Measurements from ENCODE around the gene TMEM220.

Gene TMEM220

DNA sequence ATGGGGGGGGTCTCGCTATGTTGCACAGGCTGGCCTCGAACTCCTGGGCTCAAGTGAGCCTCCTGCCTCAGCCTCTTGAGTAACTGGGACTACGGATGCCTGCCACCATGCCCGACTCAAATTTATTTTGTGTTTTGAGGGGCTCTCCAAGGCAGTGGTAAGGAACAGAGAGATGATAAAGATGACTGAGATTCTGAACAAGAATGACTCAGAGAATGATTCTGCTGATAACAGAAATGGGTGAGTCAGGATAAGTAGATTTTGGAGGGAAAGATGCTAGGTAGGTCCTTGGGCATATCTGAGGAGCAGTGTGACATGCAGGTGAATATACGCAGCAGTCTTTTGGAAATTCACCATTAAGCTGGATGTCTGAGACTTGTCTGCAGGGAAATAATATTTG is 2.6 kb downstream of the TMEM220 start:
- TF ChIP-seq, protein P1, sequence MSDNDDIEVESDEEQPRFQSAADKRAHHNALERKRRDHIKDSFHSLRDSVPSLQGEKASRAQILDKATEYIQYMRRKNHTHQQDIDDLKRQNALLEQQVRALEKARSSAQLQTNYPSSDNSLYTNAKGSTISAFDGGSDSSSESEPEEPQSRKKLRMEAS (IDR thresholded peaks at IDR 0.05): no peak
- TF ChIP-seq EP300 (IDR thresholded peaks at IDR 0.05; ENCODE audit: borderline replicate concordance) (no peak), CEBPB (IDR thresholded peaks at IDR 0.05) (no peak)

DNA sequence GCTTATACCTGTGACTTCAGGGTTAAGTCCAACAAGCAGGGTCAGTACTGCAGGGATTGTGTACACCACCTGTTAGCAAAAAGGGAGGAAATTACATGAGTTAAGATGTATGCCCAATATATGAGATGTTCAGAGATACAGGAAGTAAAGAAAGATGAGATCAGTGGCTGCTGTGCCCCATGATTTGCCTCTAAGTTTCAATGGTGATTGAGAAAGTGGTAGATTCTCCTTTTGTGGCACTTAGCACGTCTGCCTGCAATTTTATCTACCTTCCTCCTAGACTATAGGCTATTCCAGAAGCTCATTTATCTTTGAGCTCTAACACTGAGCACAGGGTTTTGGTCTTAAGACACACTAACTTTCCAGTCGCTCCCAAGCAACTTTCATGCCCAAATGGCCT is 3.6 kb downstream of the TMEM220 start:
- TF ChIP-seq YY1 (IDR thresholded peaks at IDR 0.05; ENCODE audit: low read depth): no peak

DNA sequence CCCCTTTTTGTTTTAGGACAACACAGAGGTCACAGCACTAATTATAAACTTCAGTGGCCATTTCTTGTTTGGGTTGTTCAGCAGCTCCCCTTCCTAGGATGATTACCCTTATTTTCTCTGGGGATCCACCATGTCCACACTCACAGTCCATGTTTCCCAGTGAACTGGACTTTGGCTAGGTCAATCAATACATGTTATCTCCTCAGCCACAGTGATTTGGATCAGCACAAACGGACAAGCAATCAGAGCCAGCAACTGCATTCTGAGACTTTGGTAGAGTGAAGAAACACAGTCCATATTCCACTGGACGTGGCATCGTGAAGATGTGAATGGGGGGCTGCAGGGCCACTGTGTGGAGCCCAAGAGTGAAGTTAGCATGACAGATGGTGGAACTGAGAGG is 4.6 kb downstream of the TMEM220 start:
- TF ChIP-seq YY1 (IDR thresholded peaks at IDR 0.05; ENCODE audit: low read depth): no peak
- no peak for TF ChIP-seq NFIC (IDR thresholded peaks at IDR 0.05)
- TF ChIP-seq, protein P2, sequence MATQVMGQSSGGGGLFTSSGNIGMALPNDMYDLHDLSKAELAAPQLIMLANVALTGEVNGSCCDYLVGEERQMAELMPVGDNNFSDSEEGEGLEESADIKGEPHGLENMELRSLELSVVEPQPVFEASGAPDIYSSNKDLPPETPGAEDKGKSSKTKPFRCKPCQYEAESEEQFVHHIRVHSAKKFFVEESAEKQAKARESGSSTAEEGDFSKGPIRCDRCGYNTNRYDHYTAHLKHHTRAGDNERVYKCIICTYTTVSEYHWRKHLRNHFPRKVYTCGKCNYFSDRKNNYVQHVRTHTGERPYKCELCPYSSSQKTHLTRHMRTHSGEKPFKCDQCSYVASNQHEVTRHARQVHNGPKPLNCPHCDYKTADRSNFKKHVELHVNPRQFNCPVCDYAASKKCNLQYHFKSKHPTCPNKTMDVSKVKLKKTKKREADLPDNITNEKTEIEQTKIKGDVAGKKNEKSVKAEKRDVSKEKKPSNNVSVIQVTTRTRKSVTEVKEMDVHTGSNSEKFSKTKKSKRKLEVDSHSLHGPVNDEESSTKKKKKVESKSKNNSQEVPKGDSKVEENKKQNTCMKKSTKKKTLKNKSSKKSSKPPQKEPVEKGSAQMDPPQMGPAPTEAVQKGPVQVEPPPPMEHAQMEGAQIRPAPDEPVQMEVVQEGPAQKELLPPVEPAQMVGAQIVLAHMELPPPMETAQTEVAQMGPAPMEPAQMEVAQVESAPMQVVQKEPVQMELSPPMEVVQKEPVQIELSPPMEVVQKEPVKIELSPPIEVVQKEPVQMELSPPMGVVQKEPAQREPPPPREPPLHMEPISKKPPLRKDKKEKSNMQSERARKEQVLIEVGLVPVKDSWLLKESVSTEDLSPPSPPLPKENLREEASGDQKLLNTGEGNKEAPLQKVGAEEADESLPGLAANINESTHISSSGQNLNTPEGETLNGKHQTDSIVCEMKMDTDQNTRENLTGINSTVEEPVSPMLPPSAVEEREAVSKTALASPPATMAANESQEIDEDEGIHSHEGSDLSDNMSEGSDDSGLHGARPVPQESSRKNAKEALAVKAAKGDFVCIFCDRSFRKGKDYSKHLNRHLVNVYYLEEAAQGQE (IDR thresholded peaks at IDR 0.05; ENCODE audit: low read depth): no peak
- TF ChIP-seq EP300 (IDR thresholded peaks at IDR 0.05; ENCODE audit: borderline replicate concordance): no peak
- TF ChIP-seq, protein P1 (IDR thresholded peaks at IDR 0.05): no peak
- TF ChIP-seq, protein P3, sequence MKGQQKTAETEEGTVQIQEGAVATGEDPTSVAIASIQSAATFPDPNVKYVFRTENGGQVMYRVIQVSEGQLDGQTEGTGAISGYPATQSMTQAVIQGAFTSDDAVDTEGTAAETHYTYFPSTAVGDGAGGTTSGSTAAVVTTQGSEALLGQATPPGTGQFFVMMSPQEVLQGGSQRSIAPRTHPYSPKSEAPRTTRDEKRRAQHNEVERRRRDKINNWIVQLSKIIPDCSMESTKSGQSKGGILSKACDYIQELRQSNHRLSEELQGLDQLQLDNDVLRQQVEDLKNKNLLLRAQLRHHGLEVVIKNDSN (IDR thresholded peaks at IDR 0.05): no peak
- no peak for TF ChIP-seq TCF12 (IDR thresholded peaks at IDR 0.05; ENCODE audit: low read depth)
- no peak for TF ChIP-seq TEAD4 (IDR thresholded peaks at IDR 0.05)
- TF ChIP-seq TAF1 (IDR thresholded peaks at IDR 0.05; ENCODE audit: low read depth): no peak
- TF ChIP-seq CEBPB (IDR thresholded peaks at IDR 0.05): no peak

DNA sequence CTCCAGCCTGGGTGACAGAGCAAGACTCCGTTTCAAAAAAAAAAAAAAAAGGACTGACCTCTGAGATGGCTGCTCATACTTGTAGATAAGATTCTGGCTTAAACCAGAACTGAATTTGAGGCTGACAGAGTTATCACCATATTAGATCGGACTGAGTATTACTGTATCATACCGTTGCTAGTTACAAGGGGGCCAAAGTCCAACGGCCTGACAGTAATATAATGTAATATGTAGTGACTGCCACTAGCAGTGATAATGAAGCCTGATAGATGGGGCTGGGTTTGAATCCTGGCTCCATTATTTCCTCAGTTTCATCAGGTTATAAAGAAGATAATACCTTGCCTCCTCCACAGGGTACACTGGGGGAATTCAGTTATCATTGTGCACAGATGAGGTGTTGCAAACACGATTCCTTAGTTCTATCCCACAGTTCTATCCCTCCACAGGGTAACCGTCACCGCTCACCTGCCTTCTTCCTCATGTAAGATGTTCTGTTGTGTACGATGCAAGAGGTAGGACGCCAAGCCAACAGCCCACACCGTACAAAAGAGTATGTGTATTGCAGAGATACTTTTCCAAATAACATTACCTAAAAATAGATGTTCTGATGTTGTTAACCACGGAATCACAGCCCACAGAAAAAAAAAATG is 5.2 kb downstream of the TMEM220 start:
- TF ChIP-seq TCF12 (IDR thresholded peaks at IDR 0.05; ENCODE audit: low read depth) (no peak), RAD21 (IDR thresholded peaks at IDR 0.05; ENCODE audit: low read depth) (no peak), EP300 (IDR thresholded peaks at IDR 0.05; ENCODE audit: borderline replicate concordance) (no peak), ZBTB7A (IDR thresholded peaks at IDR 0.05; ENCODE audit: low read depth) (no peak), EGR1 (IDR thresholded peaks at IDR 0.05) (no peak), CEBPB (IDR thresholded peaks at IDR 0.05) (no peak)
- TF ChIP-seq, protein P3 (IDR thresholded peaks at IDR 0.05): no peak
- TF ChIP-seq, protein P2 (IDR thresholded peaks at IDR 0.05; ENCODE audit: low read depth): no peak

DNA sequence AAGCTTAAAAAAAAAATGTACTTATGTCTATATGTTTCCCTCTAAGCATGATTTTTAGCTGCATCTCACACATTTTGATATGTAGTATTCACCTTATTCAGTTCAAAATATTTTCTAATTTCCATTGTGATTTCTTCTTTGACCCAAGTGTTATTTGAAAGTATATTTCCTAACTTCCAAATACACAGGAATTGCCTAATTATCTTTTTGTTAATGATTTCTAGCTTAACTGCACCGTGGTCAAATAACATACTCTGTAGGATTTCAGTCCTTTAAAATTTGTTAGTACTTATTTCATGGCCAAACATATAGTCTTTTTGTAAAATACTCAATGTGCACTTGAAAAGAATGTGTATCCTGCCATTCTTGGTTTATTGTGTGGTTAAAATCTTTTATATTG is 11.3 kb downstream of the TMEM220 start:
- TF ChIP-seq RAD21 (IDR thresholded peaks at IDR 0.05; ENCODE audit: low read depth) (no peak), ZBTB7A (IDR thresholded peaks at IDR 0.05; ENCODE audit: low read depth) (no peak), TAF1 (IDR thresholded peaks at IDR 0.05; ENCODE audit: low read depth) (no peak), FOXM1 (IDR thresholded peaks at IDR 0.05; ENCODE audit: borderline replicate concordance, low read depth) (no peak), EGR1 (IDR thresholded peaks at IDR 0.05) (no peak), TEAD4 (IDR thresholded peaks at IDR 0.05) (no peak), TCF12 (IDR thresholded peaks at IDR 0.05; ENCODE audit: low read depth) (no peak), CEBPB (IDR thresholded peaks at IDR 0.05) (no peak), EP300 (IDR thresholded peaks at IDR 0.05; ENCODE audit: borderline replicate concordance) (no peak)
- TF ChIP-seq, protein P3 (IDR thresholded peaks at IDR 0.05): no peak

DNA sequence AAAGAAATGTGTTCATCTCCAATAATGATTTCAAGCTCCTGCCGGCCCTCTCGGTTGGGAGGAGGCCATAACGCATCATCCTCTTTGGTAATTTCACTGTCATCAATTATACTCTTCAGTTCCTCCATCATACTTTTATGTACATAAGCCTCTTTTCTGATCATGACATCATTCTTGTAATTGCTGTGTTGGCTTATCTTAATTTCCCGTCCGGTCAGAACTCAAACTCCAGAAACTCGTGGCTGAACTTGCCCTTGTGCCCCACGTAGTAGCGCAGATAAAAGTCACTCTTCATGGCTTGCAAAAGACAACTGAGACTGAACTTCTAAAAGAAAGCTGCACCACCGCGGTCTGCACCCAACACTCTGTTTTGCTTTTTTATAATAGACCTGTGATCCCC is 13.6 kb downstream of the TMEM220 start:
- TF ChIP-seq, protein P1 (IDR thresholded peaks at IDR 0.05): no peak
- TF ChIP-seq TCF12 (IDR thresholded peaks at IDR 0.05; ENCODE audit: low read depth) (no peak), FOXM1 (IDR thresholded peaks at IDR 0.05; ENCODE audit: borderline replicate concordance, low read depth) (no peak), TAF1 (IDR thresholded peaks at IDR 0.05; ENCODE audit: low read depth) (no peak), RAD21 (IDR thresholded peaks at IDR 0.05; ENCODE audit: low read depth) (no peak)
- TF ChIP-seq, protein P2 (IDR thresholded peaks at IDR 0.05; ENCODE audit: low read depth): no peak
- TF ChIP-seq, protein P3 (IDR thresholded peaks at IDR 0.05): no peak
